MCF 10A (cell line): ENCODE data around the gene SREBF1. TPM values are rescaled to one million over a fixed set of nuclear protein-coding genes. Genes with fewer than 3 reads are reported as not detected.

Experiments used
- BruUV-seq: library from RNA; stranded (reverse); fragments of 400-500 nt; replicated peaks from 2 replicates; lab custom pipeline; 2021; lab: Mats Ljungman, UMichigan
- CTCF ChIA-PET: fragments of 300-600 bp; sonication (Branson Sonifier 250); formaldehyde crosslinking; extraction: SDS; loops from one replicate; lab custom pipeline; 2021; ENCODE audit warnings: antibody characterized with exemption, inconsistent platforms; lab: Yijun Ruan, JAX
- POLR2A ChIA-PET: fragments of 300-600, 350-650 bp; sonication (Branson Sonifier 250); formaldehyde crosslinking; extraction: SDS; loops from one replicate; lab custom pipeline; 2020; ENCODE audit warnings: antibody characterized with exemption, inconsistent platforms; lab: Yijun Ruan, JAX
- DNase-seq: peaks from one replicate; pipeline ENCODE4 v3.0.0-alpha.2; 2018; ENCODE audit not compliant: unreplicated experiment
- H3K27ac Mint-ChIP-seq: one replicate; pipeline ENCODE4 v1.8.0; 2022; ENCODE audit warnings: mild to moderate bottlenecking, low read depth, mixed read lengths; ENCODE audit not compliant: unreplicated experiment
- H3K27me3 Mint-ChIP-seq: one replicate; pipeline ENCODE4 v1.8.0; 2022; ENCODE audit warnings: mixed read lengths; ENCODE audit not compliant: insufficient read depth, unreplicated experiment
- H3K36me3 Mint-ChIP-seq: one replicate; pipeline ENCODE4 v1.8.0; 2022; ENCODE audit warnings: mild to moderate bottlenecking, moderate library complexity, mixed read lengths; ENCODE audit not compliant: insufficient read depth, unreplicated experiment
- H3K4me1 Mint-ChIP-seq: one replicate; pipeline ENCODE4 v1.8.0; 2022; ENCODE audit warnings: mixed read lengths; ENCODE audit not compliant: insufficient read depth, unreplicated experiment
- H3K4me3 Mint-ChIP-seq: one replicate; pipeline ENCODE4 v1.8.0; 2022; ENCODE audit warnings: mild to moderate bottlenecking, moderate library complexity, mixed read lengths; ENCODE audit not compliant: unreplicated experiment
- H3K9me3 Mint-ChIP-seq: one replicate; pipeline ENCODE4 v1.8.0; 2022; ENCODE audit warnings: mixed read lengths; ENCODE audit not compliant: unreplicated experiment
- CTCF ChIP-seq: fragments of 200-600 bp; IDR thresholded peaks from one replicate; pipeline ENCODE4 v1.8.0; 2022; ENCODE audit warnings: antibody characterized with exemption, mild to moderate bottlenecking; ENCODE audit not compliant: unreplicated experiment
- intact Hi-C: fragments of 100-400 bp; cut with micrococcal nuclease; formaldehyde crosslinking; loops from 2 replicates; pipeline ENCODE4 v1.14.1; 2022
- total RNA-seq: library from RNA; stranded (reverse); gene quantifications from 2 replicates; pipeline ENCODE4 v1.2.3, GENCODE V29; 2022

Gene SREBF1
- total RNA-seq, 1 experiment from 2014 or later = 87.1 TPM

GRCh38 chr17:17827826-17828621, 8.8 kb downstream of the SREBF1 start:
- Mint-ChIP-seq H3K4me3 (no peak overlapping the region), H3K27me3 (no peaks in the 10 kb centered on the region), H3K27ac (peak overlapping the region; percentile 10), H3K4me1 (peaks cover 41% of the 10 kb centered on the region), H3K36me3 (peaks cover 10% of the 10 kb centered on the region), H3K9me3 (no peaks in the 10 kb centered on the region)
- intact Hi-C loops = no loop called here
- CTCF ChIA-PET = interaction anchor here (0.7 to 1.4 kb wide), 4 partner anchors 16 to 91 kb away, joined by 3 to 4 read pairs (median 4); no protein-coding TSS in a partner anchor
- TF ChIP-seq CTCF = no peak
- BruUV-seq = no TSS peak
- no peak for DNase-seq
- POLR2A ChIA-PET = interaction anchor here (0.6 to 10.0 kb wide), 5 partner anchors 8 to 357 kb away, joined by 3 to 151 read pairs (median 3); partner anchors contain the start of gene SREBF1

GRCh38 chr17:17826942-17827785, 9.6 kb downstream of the SREBF1 start:
- no peaks in the 10 kb centered on the region for H3K27me3 Mint-ChIP-seq
- no peak for TF ChIP-seq CTCF
- ChIA-PET CTCF (interaction anchor here (0.6 to 1.4 kb wide), 3 partner anchors 15 to 148 kb away, joined by 3 to 4 read pairs (median 3); no protein-coding TSS in a partner anchor), POLR2A (interaction anchor here (0.6 to 10.0 kb wide), 3 partner anchors 9 to 358 kb away, joined by 3 to 151 read pairs (median 4); partner anchors contain the start of gene SREBF1)
- no peak for DNase-seq
- H3K4me3 Mint-ChIP-seq = no peak overlapping the region
- no TSS peak for BruUV-seq
- H3K27ac Mint-ChIP-seq = peak overlapping the region; percentile 10
- peaks cover 46% of the 10 kb centered on the region for H3K4me1 Mint-ChIP-seq
- no peaks in the 10 kb centered on the region for H3K9me3 Mint-ChIP-seq
- intact Hi-C loops = no loop called here
- H3K36me3 Mint-ChIP-seq = peaks cover 10% of the 10 kb centered on the region

- H3K27me3 Mint-ChIP-seq = no peaks in the 10 kb centered on the region
- H3K27ac Mint-ChIP-seq = peak overlapping the region; percentile 10
- intact Hi-C loops = no loop called here
- no peaks in the 10 kb centered on the region for H3K9me3 Mint-ChIP-seq
- no peak for TF ChIP-seq CTCF
- H3K36me3 Mint-ChIP-seq = peaks cover 15% of the 10 kb centered on the region
- BruUV-seq = no TSS peak
- no peak for DNase-seq
- no peak overlapping the region for H3K4me3 Mint-ChIP-seq
- ChIA-PET POLR2A (interaction anchor here (1.2 to 10.0 kb wide), 2 partner anchors 10 to 15 kb away, joined by 5 to 151 read pairs; partner anchors contain the start of gene SREBF1), CTCF (interaction anchor here (0.6 kb wide), 2 partner anchors 147 to 200 kb away, joined by 3 to 5 read pairs; no protein-coding TSS in a partner anchor)
- peaks cover 50% of the 10 kb centered on the region for H3K4me1 Mint-ChIP-seq
Measured at GRCh38 chr17:17826342-17826713, 10.5 kb downstream of the SREBF1 start.
